SHP77 treated with DMSO at 0.1 percent for 48 hours (cell line): ENCODE results near the gene DIRAS1.
"Not testable (repeated sequence)": the region's sequence is repeated elsewhere in the genome, so short reads cannot be mapped to it uniquely, and the experiment has no call there.

ENCODE experiments used
- DNase-seq: peaks from one replicate; lab custom pipeline; 2025; lab: John Stamatoyannopoulos, UW

Gene DIRAS1

DNA sequence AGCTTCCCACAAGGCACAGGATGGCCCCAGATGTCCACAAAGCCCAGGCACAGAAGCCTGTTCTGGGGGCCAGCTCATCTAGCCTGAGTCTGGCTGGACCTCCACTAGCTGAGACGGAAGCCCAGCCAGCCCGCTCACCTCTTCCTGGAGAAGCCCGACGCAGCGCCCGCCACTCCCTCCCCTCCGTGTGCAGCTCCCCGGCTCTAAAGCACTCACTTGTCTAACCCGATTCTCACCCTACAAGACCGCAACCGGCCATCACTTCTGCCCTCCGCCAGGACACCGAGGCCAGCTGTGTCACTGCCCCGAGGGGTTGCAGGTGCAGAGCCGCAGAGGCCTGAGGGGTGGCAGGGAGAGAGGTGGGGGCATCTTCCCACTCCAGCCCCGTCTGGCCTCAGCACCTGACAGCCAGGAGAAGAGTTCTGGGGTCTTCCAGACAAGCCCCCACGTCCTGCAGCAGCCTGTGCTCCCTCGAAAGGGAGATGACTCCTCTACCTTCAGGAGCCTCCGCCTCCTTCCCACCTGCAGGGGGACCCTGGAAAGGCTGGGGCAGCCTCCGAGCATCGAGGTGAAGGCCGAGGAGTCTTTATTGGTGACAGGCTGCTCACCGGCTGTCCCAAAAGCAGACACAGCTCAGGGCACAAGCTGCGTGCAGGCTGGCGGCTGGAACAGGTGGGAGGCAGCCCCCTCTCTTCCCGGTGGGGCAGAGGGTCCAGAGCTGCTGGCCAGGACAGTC, 5.9 kb upstream of the DIRAS1 start:
- DNase-seq, result no peak

DNA sequence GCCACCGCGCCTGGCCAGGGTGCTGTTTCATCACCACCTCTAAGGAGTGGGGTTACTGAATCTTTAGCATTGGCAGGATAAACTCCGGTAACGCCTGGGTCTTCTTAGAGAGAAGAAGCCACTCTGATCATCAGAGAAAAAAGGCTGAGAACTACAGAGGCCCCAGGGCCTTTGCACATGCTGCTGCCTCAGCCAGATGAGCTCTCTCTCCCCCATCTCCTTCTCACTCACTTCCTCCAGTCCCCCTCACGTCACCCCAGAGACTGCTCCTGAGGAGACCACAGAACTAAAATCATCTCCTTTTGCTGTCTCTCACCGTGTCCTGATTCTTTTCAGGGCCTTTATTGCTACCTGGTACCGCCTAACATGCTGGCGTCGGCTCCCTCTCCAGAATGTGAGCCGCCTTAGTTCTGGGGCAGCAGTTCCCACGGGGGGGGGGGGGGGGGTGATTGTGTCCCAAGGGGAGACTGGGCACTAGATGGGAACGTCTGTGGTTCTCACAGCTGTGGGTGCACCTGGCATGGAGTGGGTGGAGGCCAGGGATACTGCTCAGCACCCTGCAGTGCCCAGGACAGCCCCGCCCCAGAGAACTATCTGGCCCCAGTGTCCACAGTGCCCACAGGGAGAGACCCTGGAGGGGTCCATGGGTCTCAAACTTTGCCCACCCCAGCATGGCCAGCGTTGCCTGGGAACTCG, 5.1 kb upstream of the DIRAS1 start:
- DNase-seq, result no peak

DNA sequence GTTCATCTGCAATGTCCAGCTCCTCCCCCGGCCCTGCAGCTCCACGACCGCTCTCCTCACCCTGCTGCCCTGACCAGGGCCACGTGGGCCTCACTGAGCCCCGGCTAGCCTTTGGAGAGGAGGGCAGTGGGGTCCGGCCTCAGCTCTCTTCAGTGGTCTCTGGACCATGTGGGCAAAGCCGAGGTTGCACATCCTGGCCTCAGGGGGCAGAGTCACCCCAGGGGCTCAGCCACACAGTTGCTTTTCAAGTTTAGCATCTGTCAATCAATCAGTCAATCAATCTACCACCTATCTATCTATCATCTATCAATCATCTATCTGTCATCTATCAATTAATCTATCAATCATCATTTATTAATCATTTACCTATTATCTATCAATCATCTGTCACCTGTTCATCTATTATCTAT, 3.0 kb upstream of the DIRAS1 start:
- no peak for DNase-seq

DNA sequence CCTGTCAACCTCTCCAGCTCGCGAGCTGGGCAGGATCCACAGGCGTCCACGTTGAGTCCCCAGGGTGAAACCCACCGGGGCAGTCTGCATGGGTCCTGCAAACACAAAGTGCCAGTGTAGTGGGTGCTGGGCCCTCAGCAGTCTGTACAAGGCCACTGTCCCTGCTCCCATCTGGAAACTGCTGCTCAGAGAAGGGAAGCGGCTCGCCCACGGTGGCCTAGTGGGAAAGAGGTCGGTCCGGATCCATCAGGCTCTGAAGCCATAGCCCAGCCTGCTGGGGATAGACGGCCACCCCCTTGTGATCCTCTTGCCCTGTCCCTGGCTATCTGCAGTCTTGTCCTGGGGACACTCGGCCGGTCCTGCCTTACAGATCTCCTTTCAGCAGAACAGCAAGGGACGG, 2.6 kb upstream of the DIRAS1 start:
- DNase-seq, result no peak

DNA sequence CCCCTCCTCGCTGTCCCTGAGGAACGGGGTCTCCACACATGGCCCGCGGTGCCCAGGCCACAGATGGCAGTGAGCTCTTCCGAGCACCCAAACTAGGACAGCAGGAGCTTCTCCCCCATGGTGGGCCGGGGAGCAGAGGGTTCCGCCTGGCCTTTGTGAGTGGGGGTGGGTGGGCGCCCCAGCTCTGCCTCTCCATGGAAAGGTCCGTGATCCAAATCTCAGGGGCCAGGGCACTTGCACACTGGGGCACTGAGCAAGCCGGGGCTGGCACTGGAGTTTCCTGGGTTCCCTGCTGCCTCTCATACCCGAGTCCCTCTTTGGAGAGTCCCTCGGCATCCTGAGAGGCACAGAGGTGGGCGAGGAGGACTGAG, 2.2 kb upstream of the DIRAS1 start:
- DNase-seq, result no peak

DNA sequence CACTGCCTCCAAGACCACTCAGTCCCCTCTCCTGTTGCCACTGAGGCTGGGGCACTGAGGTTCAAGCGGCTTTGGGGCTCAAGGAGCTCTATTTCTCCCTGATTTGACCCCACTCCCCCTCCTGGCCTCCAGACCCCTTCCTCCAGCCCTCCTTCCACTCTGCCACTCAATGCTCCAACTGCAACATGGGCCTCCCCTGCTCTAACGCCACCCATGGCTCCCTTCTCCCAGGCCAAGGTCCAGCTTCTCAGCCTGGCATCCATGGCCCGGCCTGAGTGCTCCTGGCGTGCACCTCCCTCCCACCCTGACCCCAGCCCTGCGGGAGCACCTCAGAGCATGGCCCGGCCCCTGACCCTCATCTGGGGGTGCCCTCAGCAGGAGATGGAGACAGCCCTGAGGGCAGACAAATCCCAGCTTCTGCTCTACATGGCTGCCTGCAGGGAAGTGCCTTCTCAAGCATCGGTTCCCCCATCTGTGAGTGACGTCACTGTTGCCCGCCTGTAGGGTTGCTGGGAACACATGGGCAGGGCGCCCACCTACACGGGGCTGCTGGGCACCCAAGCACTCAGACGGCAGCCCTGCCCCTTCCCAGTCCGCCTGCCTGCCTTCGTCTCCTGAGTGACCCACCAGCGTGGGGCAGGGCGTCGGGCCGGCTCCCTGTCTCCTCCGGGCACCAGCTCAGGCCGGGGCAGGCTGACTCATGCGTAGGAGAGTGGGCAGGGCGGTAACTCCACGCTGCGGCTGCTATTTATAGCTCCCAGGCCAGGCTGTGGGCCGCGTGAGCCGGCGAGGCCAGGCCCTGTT, 1.6 kb upstream of the DIRAS1 start:
- DNase-seq, result no peak

DNA sequence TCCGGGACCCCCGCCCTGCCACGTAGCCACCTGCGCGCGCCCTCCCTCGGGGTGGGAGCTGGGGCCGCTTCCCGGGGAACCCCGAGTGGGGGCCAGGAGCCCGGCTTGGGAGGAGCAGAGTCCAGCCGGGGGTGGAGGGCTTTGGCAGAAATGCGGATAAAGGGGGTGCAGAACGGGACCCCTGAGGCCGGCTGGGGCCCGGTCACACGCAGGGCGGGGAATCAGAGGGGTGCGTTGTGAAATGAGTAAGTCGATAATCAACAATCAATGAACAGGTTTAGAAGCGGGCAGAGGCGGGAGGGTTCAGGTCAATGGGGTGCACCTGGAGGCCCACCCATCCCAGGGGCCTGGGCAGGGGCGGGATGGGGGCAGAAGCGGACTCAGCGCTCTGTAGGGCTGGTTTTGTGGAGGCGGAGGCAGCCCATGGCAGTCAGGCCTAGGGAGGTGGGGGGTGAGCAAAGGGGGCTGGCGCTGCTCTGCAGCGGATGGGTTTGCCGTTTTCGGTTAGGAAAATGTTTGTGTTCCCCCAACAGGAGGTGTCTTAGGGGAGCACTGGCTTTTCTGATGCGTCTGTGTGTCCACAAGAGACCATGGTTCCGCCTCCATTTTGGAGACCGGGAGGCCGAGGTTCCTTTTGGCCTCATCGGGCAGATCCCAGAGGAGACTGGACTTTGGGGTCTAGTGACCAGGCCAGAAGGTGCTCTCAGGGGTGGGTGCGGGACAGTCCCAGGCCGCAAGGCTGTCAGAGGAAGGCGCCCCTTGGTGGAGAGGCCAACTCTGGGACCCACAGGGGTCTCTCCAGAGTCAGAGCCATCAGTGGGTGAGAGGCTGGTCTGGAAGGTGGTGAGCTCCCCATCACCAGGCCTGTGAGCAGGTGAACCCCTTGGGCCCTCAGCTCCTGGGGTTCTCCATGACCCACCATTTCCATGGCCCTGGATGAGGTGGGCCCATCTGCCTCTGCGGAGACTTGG, 683 bp upstream of the DIRAS1 start:
- DNase-seq, result no peak

DNA sequence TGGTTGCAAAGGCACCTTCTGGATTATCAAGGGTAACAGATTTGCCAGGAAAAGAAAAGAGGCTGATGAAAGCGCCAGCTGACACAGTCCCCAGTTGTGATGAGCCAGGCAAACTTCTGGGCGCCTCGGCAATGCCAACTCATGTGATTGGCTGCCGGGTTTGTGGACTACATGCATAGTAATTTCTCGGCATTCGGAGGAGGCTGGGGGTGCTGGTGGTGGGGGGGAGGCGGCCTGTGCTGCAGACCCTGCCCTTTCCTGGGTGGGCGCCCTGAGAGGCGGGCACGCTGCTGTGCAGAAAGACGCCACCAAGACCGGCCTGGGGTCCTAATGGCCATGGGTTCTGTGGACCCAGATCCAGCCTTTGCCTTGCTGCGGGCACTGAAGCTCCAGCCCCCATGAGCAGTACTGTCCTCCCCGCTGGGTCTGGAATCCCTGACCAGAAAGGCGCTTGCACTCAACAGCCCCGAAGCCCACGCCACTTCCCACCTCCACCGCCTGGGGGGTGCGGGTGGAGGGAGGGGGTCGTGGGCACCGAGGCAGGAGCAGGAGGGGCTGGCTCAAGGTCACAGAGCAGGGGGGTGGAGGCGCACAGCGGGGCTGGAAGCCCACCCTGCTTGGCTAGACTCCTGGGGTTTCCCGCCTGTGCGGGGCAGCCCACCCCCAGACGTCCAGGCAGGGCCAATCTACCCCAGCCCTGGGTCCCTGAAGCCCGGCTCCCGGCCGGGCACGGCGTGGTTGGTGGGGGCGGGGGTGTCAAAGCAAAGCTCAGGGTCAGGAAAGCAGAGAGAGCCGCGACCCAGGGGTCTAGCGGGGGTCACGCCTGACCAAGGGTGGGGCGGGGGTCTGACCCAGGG, 1.0 kb downstream of the DIRAS1 start:
- no peak for DNase-seq

DNA sequence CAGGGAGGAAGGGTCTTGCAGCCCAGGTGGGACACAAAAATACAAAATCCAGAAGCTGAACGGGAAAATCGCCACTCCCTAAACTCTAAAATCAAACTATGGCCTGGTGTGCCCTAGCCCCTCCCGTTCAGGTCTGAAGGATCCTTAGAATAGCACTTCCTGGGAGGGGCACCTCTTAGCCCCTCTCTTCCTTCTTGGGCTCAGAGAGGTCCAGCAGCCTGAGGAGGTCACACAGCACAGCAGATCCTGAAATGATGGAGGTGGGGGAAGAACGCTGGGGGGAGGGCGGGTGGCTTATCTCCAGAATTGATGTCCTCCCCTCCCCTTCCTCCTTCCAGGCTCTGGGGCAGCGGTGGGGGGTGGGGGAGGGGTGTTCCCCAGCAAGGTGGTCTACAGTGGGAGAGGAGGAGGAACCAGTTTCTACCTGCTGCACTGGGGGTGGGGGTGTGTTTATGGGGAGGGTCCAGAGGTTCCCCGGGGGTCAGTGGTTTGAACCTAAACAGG, 1.9 kb downstream of the DIRAS1 start:
- no peak for DNase-seq

DNA sequence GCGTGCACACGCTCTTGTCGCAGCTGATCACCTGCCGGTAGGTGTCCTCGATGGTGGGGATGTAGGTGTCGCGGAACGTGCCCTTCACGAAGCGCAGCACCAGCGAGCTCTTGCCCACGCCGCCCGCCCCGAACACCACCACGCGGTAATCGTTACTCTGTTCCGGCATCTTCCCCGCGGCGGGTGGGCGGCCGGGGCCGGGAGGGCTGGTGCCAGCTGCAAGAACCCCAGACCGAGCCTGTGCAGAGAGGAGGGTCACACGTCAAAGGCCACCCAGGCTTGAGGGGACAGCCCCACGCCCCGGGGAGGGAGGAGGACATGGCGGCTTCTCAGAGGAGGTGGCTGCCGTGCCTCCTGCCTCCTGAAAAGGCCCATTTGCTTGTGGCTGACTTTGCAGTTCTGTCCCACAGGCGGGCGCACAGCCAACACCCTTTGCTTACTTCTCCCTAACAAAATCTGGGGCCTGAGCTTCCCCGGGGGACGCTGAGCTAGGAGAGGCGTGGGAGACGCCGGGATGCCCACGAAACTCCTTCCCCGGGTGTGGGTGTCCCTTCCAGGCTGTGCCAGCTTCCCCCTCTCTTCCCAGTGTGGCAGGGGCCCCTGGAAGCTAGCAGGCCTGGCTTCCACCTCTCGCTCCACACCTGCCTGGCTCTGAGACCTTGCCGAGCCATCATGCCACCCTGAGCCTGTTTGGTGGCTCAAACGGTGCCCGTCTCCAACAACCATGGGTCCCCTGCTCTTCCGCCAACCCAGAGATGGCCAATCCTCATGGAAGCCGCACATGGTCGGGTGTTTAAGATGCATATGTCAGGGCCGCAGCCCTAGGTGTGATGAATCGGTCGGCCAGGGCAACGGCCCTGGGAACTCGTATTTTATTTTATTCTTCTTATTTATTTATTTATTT, 3.3 kb downstream of the DIRAS1 start:
- no peak for DNase-seq

DNA sequence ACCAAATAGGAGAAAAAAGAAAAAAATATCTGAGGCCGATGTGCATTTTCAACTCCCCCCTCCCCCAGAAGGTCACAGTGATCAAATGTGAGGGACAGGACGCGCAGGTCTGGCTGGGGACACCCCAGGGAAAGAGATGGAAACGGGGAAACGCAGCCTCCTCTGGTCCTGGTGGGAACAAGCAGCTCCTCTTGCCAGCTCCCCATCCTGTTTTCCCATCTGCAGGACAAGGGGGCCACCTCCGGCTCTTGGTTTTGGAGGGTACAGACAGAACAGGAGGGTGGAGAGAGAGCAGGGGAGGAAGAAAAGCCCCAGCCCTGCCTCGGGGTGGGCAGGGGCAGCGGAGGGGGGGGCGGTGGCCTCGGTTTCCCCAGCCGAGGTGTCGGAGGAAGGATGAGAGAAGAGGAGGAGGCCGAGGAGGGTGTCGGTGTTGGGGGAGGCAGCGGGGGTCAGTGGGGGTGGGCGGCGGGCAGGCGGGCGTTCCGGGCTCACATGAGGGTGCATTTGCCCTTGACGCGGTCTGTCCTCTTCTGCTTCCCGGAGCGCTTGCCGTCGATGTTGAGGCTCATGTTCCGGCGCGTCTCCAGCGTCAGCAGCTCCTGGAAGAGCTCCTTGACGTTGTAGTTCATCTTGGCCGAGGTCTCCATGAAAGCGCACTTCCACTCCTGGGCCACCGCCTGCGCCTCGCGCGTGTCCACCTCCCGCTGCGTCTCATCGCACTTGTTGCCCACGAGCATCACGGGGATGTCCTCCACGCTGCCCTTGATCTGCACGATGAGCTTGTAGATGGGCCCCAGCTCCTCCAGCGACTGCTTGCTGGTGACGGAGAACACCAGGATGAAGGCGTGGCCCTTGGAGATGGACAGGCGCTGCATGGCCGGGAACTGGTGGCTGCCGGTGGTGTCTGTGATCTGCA, 4.2 kb downstream of the DIRAS1 start:
- no peak for DNase-seq

DNA sequence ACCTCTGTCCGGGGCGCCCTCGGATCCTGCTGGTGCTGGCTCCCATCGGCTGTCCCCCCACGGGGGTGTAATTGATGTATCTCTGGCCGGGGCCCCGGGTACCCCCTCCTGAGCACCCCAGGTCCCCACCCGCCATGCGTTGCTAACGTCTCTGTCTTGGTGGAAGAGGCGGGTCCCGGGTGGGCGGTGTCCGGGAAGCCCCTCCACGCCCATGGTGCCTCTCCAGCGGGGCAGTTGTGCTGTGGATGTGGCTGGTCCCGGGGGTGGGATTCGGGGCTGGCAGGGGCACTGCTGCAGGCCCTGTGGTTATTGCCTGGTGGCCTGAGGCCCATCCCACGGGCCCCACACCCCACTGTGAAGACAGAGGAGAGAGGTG, 4.9 kb downstream of the DIRAS1 start:
- DNase-seq, result no peak

DNA sequence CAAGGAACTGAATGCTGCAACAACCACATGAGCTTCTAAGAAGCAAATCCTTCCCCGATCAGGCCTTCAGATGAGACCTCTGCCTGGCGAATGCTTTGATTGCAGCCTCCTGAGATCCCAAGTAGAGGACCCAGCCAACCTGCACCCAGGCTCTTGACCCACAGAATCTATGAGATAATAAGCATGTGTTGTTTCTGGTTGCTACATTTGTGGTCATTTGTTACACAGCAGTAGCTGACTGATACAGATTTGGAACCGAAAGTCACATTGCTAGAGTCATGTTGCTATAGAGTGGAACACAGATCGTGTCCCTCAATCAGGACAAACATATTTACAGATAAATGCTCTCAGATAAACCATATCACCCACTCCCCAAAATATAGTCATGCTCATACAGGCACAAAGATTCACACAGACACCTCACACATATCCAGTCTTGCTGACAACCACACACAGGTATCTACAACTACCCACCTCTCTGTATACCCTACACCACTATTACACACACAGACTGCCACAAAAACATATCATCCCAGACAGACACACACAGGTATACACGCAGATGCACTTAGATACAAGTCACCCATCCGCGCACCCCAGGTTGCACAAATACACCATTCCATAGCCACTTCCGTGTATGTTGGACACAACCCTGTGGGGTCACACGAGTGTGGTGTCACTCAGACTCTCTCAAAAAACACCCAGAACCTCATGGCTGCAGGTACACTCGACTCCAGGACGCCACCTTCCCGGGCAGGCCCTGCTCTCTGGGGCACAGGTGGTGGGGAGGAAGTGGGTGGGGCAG, 5.5 kb downstream of the DIRAS1 start:
- no peak for DNase-seq

DNA sequence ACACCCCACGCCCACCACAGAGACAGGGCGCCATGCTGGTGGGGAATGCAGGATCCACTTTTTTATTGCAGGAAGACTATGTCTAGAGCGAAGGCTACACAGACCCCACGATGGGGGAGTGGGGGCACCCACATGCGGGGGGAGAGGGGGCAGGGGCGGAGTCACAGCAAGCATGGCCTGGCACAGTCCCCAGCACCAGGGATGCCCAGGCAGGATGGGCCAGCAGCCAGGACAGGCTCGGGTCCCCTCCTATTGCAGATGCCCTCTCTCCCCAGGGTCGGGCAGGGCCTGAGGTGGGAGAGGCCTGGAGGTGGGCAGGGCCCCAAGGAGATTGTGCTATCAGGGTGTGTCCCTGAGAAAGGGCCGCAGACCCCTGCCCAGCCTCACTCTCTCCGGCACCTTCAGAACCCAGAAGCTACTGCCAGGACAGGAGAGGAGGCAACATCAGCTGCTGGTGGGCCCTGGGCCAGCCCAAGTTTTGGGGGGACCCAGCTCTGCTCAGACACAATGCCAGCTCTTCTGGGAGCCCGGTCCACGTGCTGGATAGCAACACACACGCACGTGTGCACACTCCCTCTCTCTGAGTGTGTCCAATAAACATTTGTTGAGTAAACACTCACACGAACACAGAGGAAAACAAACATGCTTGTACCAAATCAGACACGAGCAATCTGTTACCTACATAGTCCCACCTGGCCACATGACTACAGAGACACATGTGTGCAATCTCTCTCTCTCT, 6.5 kb downstream of the DIRAS1 start:
- DNase-seq, result no peak

DNA sequence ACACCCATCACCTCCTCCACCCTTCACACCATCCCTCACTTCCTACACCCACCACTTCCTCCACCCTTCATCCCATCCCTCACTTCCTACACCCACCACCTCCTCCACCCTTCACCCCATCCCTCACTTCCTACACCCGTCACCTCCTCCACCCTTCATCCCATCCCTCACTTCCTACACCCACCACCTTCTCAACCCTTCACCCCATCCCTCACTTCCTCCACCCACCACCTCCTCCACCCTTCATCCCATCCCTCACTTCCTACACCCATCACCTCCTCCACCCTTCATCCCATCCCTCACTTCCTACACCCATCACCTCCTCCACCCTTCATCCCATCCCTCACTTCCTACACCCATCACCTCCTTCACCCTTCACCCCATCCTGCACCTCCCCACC, 7.1 kb downstream of the DIRAS1 start:
- DNase-seq, result not testable (repeated sequence)

DNA sequence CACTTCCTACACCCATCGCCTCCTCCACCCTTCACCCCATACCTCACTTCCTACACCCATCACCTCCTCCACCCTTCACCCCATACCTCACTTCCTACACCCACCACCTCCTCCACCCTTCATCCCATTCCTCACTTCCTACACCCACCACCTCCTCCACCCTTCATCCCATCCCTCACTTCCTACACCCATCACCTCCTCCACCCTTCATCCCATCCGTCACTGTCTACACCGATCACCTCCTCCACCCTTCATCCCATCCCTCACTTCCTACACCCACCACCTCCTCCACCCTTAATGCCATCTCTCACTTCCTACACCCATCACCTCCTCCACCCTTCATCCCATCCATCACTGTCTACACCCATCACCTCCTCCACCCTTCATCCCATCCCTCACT, 8.0 kb downstream of the DIRAS1 start:
- DNase-seq, result not testable (repeated sequence)

DNA sequence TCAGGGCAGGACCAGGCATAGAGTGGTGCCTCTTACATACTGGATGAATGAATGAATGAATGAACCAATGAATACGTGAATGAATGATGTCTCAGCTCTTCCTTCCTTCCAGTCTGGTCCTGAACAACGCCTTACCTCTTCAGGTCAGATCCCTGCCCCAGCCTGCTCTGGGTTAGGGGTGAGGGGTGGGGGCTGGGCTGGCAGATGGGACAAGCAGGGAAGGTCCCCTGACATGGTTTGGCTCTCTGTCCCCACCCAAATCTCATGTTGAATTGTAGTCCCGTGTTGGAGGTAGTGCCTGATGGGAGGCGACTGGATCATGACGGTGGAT, 9.3 kb downstream of the DIRAS1 start:
- no peak for DNase-seq
